H1 (cell line): Measurements from ENCODE around the gene POU2F1. TPM values are rescaled to one million over a fixed set of nuclear protein-coding genes. Genes with fewer than 3 reads are reported as not detected.
A peak's percentile ranks its signal among the peaks of the same experiment; 100 is the strongest.

Experiments used
- CTCF ChIA-PET: fragments of 300-600 bp; sonication (Branson Sonifier 250); formaldehyde crosslinking; loops from one replicate; lab custom pipeline; 2021; ENCODE audit not compliant: partially characterized antibody; lab: Charles Lee
- POLR2A ChIA-PET: fragments of 300-600 bp; sonication (Branson Sonifier 250); formaldehyde crosslinking; loops from one replicate; lab custom pipeline; 2021; ENCODE audit warnings: inconsistent platforms; ENCODE audit not compliant: partially characterized antibody; lab: Charles Lee
- DNase-seq, 2 experiments: peaks; one replicate each; pipeline versions ENCODE4 v3.0.0 to v3.0.0-alpha.2; 2010 to 2022; ENCODE audit warnings: low spot score in 2 of 2, low read depth in 1 of 2, mixed read lengths in 1 of 2
- FAIRE-seq: peaks from 2 replicates; lab custom pipeline; 2011; peaks lifted over from hg19 to GRCh38; lab: Jason Lieb, UNC
- H2AFZ ChIP-seq: 2 replicates; pipeline ENCODE4 v1.8.1; 2012; ENCODE audit warnings: low read length, inconsistent platforms
- H2AK5ac ChIP-seq: 2 replicates; pipeline ENCODE4 v1.6.1; 2013; ENCODE audit warnings: low read depth, low read length
- H2BK120ac ChIP-seq: replicated peaks from 2 replicates; pipeline ENCODE3; 2013; ENCODE audit warnings: low read depth, low read length, inconsistent platforms
- H2BK12ac ChIP-seq: 2 replicates; pipeline ENCODE4 v1.6.1; 2013; ENCODE audit warnings: low read depth, low read length
- H2BK15ac ChIP-seq: 2 replicates; pipeline ENCODE4 v1.6.1; 2013; ENCODE audit warnings: low read length
- H2BK20ac ChIP-seq: 2 replicates; pipeline ENCODE4 v1.6.1; 2013; ENCODE audit warnings: low read length
- H2BK5ac ChIP-seq: 2 replicates; pipeline ENCODE4 v1.6.1; 2013; ENCODE audit warnings: low read depth, low read length
- H3K14ac ChIP-seq: 2 replicates; pipeline ENCODE4 v1.6.1; 2013; ENCODE audit warnings: inconsistent platforms; ENCODE audit not compliant: insufficient read length
- H3K18ac ChIP-seq: 2 replicates; pipeline ENCODE4 v1.6.1; 2013; ENCODE audit warnings: low read length; ENCODE audit errors: extremely low read depth
- H3K23ac ChIP-seq: 2 replicates; pipeline ENCODE4 v1.6.1; 2013; ENCODE audit warnings: inconsistent platforms; ENCODE audit not compliant: insufficient read length
- H3K23me2 ChIP-seq: 2 replicates; pipeline ENCODE4 v1.6.1; 2013; ENCODE audit warnings: low read depth, low read length
- H3K27ac ChIP-seq: 2 replicates; pipeline ENCODE4 v1.6.1; 2011; ENCODE audit warnings: low read depth, low read length, inconsistent platforms
- H3K27me3 ChIP-seq, 4 experiments: replicated peaks in 1 of 4; 1 replicate in 1 of 4; 2 replicates in 3 of 4; pipeline versions ENCODE4 v1.6.1 to v1.8.1; 2011 to 2013; ENCODE audit warnings: low read length in 3 of 4, mild to moderate bottlenecking in 3 of 4, inconsistent platforms in 2 of 4, mixed read lengths in 2 of 4, moderate library complexity in 1 of 4; ENCODE audit not compliant: control insufficient read depth in 3 of 4, insufficient read depth in 3 of 4; ENCODE audit errors: extremely low read depth in 1 of 4
- H3K36me3 ChIP-seq, 4 experiments: 2 replicates each; pipeline versions ENCODE4 v1.6.1 to v1.8.1; 2011 to 2013; ENCODE audit warnings: mild to moderate bottlenecking in 4 of 4, low read length in 3 of 4, moderate library complexity in 2 of 4, control low read depth in 1 of 4, inconsistent platforms in 1 of 4; ENCODE audit not compliant: insufficient read depth in 4 of 4, control insufficient read depth in 2 of 4
- H3K4ac ChIP-seq: replicated peaks from 2 replicates; pipeline ENCODE3; 2013; ENCODE audit warnings: low read length, low read depth, mixed read lengths, inconsistent platforms; ENCODE audit not compliant: insufficient read length
- H3K4me1 ChIP-seq, 4 experiments: replicated peaks in 1 of 4; 1 replicate in 1 of 4; 2 replicates in 3 of 4; pipeline versions ENCODE4 v1.6.1 to v1.8.1; 2011 to 2013; ENCODE audit warnings: low read length in 3 of 4, inconsistent platforms in 2 of 4, mixed read lengths in 1 of 4; ENCODE audit not compliant: insufficient read depth in 4 of 4, control insufficient read depth in 3 of 4
- H3K4me2 ChIP-seq, 2 experiments: 2 replicates each; pipeline versions ENCODE4 v1.6.1 to v1.8.1; 2011 to 2013; ENCODE audit warnings: low read depth in 2 of 2, low read length in 2 of 2, control low read depth in 1 of 2, inconsistent platforms in 1 of 2, mild to moderate bottlenecking in 1 of 2; ENCODE audit not compliant: insufficient read depth in 1 of 2
- H3K4me3 ChIP-seq, 4 experiments: fragments of 200-600, 300-600 bp in 1 of 4; sonication (generic), shearing (Covaris generic), sonication (Bioruptor Twin) in 1 of 4; 2 replicates each; pipeline versions ENCODE4 v1.5.1 to v1.8.1; 2011 to 2016; ENCODE audit warnings: low read length in 4 of 4, low read depth in 3 of 4, control low read depth in 2 of 4, inconsistent platforms in 2 of 4, mild to moderate bottlenecking in 2 of 4, mixed read lengths in 1 of 4, moderate library complexity in 1 of 4; ENCODE audit not compliant: insufficient read depth in 2 of 4; ENCODE audit errors: extremely low read depth in 1 of 4
- H3K56ac ChIP-seq: replicated peaks from 2 replicates; pipeline ENCODE3; 2013; ENCODE audit warnings: low read depth, mild to moderate bottlenecking, mixed read lengths, low read length, inconsistent platforms; ENCODE audit not compliant: insufficient read length
- H3K79me1 ChIP-seq: 2 replicates; pipeline ENCODE4 v1.6.1; 2013; ENCODE audit warnings: low read depth, low read length, control low read depth
- H3K79me2 ChIP-seq, 2 experiments: 2 replicates each; pipeline versions ENCODE4 v1.6.1 to v1.8.1; 2012 to 2013; ENCODE audit warnings: low read length in 2 of 2, mild to moderate bottlenecking in 2 of 2, inconsistent platforms in 1 of 2; ENCODE audit not compliant: insufficient read depth in 2 of 2, control insufficient read depth in 1 of 2
- H3K9ac ChIP-seq, 4 experiments: replicated peaks in 1 of 4; 1 replicate in 1 of 4; 2 replicates in 3 of 4; pipeline versions ENCODE4 v1.6.1 to v1.8.1; 2011 to 2013; ENCODE audit warnings: low read depth in 3 of 4, low read length in 3 of 4, control low read depth in 2 of 4, mild to moderate bottlenecking in 2 of 4, moderate library complexity in 2 of 4, inconsistent platforms in 1 of 4; ENCODE audit errors: extremely low read depth in 1 of 4
- H3K9me3 ChIP-seq, 2 experiments: 2 replicates each; pipeline versions ENCODE4 v1.6.1 to v1.8.1; 2012 to 2013; ENCODE audit warnings: mild to moderate bottlenecking in 2 of 2, moderate library complexity in 2 of 2, control low read depth in 1 of 2, inconsistent platforms in 1 of 2, low read depth in 1 of 2, low read length in 1 of 2, mixed read lengths in 1 of 2; ENCODE audit not compliant: insufficient read depth in 2 of 2
- H4K20me1 ChIP-seq, 2 experiments: replicated peaks in 1 of 2; 2 replicates each; pipeline versions ENCODE3 to v1.8.1; 2011 to 2013; ENCODE audit warnings: inconsistent platforms in 2 of 2, low read length in 2 of 2, mild to moderate bottlenecking in 1 of 2; ENCODE audit not compliant: insufficient read depth in 2 of 2, control insufficient read depth in 1 of 2
- H4K5ac ChIP-seq: 2 replicates; pipeline ENCODE4 v1.6.1; 2013; ENCODE audit warnings: low read length, low read depth, mixed read lengths, inconsistent platforms; ENCODE audit not compliant: insufficient read length
- H4K8ac ChIP-seq: 2 replicates; pipeline ENCODE4 v1.8.0; 2013; ENCODE audit warnings: mild to moderate bottlenecking, moderate library complexity, low read length, inconsistent platforms; ENCODE audit not compliant: insufficient read depth; ENCODE audit errors: extremely low read depth
- H4K91ac ChIP-seq: replicated peaks from 2 replicates; pipeline ENCODE3; 2013; ENCODE audit warnings: low read length, mixed read lengths, inconsistent platforms; ENCODE audit not compliant: insufficient read length
- CTBP2 ChIP-seq: IDR thresholded peaks from 2 replicates; pipeline ENCODE4 v1.7.0; 2011; ENCODE audit warnings: borderline replicate concordance, mild to moderate bottlenecking, moderate library complexity, mixed read lengths, low read length; ENCODE audit not compliant: insufficient read depth, insufficient read length
- RXRA ChIP-seq: IDR thresholded peaks from 2 replicates; pipeline ENCODE4 v1.6.1; 2011; ENCODE audit warnings: low read depth, mild to moderate bottlenecking, low read length, moderate library complexity; ENCODE audit not compliant: insufficient read depth
- polyA plus RNA-seq, 7 experiments: library from polyadenylated mRNA; depleted of rRNA in 3 of 7; stranded (reverse) in 5 of 7; unstranded in 2 of 7; fragments of >200 nt in 5 of 7; fragments of 200-250 nt in 2 of 7; gene quantifications; 1 replicate in 5 of 7; 2 replicates in 1 of 7; 4 replicates in 1 of 7; pipeline versions ENCODE4 v1.2.1 to v1.2.3, GENCODE V29; 2011 to 2013; ENCODE audit warnings: missing spikeins in 2 of 7, mixed read lengths in 2 of 7
- total RNA-seq: library from RNA; stranded (reverse); fragmentation: NEBNext Ultra II Directional; extraction: Animal tissue kit (Norgen Biotek cat#: 25700); gene quantifications from 2 replicates; pipeline ENCODE4 v1.2.1, GENCODE V29; 2021

Gene POU2F1
- total and polyA plus RNA-seq, 2 of the 8 experiments (the other 6 are each of a cell fraction or from before 2014, with no cell fraction given) = 37.0 to 57.2 TPM

DNA sequence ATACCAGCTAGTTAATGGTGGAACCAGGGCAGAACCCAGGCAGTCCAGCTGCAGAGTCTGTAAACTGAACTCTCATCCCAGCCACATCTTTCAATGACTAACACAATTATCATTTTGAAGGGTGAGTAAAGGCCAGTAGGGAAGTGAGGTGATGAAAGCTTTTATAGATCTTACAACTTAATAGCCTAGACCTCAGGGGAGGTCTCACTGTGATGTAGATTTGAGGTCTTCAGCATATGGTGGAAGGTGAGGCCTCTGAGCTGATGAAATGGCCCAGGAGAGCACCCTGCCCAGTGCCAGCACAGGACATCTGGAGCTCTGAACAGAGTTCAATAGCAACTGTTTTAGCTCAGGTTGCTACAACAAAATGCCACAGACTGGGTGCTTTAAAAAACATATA lies 44.8 kb upstream of the POU2F1 start:
- DNase-seq (no peak), FAIRE-seq (no peak)
- no peaks in the 10 kb centered on the region for H3K79me1 ChIP-seq
- no peaks in the 10 kb centered on the region for H4K20me1 ChIP-seq
- H2BK12ac ChIP-seq = 0 out of 2 replicates have a peak overlapping the region, but pooled peaks have one; percentile 1
- H3K18ac ChIP-seq = no peak overlapping the region
- H3K27me3 ChIP-seq = no peaks in the 10 kb centered on the region
- no peak overlapping the region; the same call in 1 of the 2 replicates for H2BK5ac ChIP-seq
- no peaks in the 10 kb centered on the region for H3K36me3 ChIP-seq
- no peak overlapping the region for H4K91ac ChIP-seq
- POLR2A ChIA-PET = interaction anchor here (0.7 to 2.9 kb wide), 3 partner anchors 11 to 44 kb away, joined by 3 to 9 read pairs (median 3); partner anchors contain the start of gene POU2F1
- 0 out of 2 replicates have a peak overlapping the region, but pooled peaks have one; percentile 53 for H2BK15ac ChIP-seq
- H2AK5ac ChIP-seq = no peak overlapping the region
- H3K4ac ChIP-seq = no peak overlapping the region
- no peak overlapping the region for H3K23ac ChIP-seq
- peaks cover 0 to 6% (median 2%) of the 10 kb centered on the region in 4 experiments; a peak in 5 of 7 replicates for H3K4me1 ChIP-seq
- no peaks in the 10 kb centered on the region for H3K79me2 ChIP-seq
- H3K14ac ChIP-seq = no peak overlapping the region
- H2BK20ac ChIP-seq = no peak overlapping the region
- no peak overlapping the region for H3K56ac ChIP-seq
- H3K4me3 ChIP-seq = no peak overlapping the region
- H3K9ac ChIP-seq = no peak overlapping the region
- no peak overlapping the region for H3K27ac ChIP-seq
- H4K8ac ChIP-seq = no peak overlapping the region
- H2AFZ ChIP-seq = no peak overlapping the region
- no peaks in the 10 kb centered on the region for H3K9me3 ChIP-seq
- no peak overlapping the region for H2BK120ac ChIP-seq
- H3K4me2 ChIP-seq = no peak overlapping the region
- CTCF ChIA-PET = interaction anchor here (0.7 to 1.5 kb wide), 7 partner anchors 14 to 225 kb away, joined by 3 to 5 read pairs (median 3); no protein-coding TSS in a partner anchor
- H3K23me2 ChIP-seq = no peaks in the 10 kb centered on the region
- H4K5ac ChIP-seq = no peak overlapping the region
- TF ChIP-seq CTBP2 (no peak), RXRA (no peak)
